Gastroesophageal sphincter (tissue), 3 donors: Measurements from ENCODE around the gene TTLL5.

Experiments used
- EP300 ChIP-seq: sonication (generic); formaldehyde crosslinking; IDR thresholded peaks from one replicate; pipeline ENCODE4 v1.6.1; 2017; ENCODE audit warnings: antibody characterized with exemption, mild to moderate bottlenecking
- POLR2A ChIP-seq, 2 donors: fragments of 450-650 bp; IDR thresholded peaks; one replicate each; pipeline ENCODE4 v1.6.1; 2017; ENCODE audit warnings: antibody characterized with exemption in 2 of 2, mild to moderate bottlenecking in 2 of 2, moderate library complexity in 1 of 2
- POLR2AphosphoS5 ChIP-seq: sonication (generic); formaldehyde crosslinking; IDR thresholded peaks from one replicate; pipeline ENCODE4 v1.6.1; 2017; ENCODE audit warnings: antibody characterized with exemption
- TF ChIP-seq, protein P1 (sequence below), 4 experiments: fragments of 200-600 bp in 2 of 4; fragments of 450-650 bp in 2 of 4; sonication (generic) in 1 of 4; IDR thresholded peaks; one replicate each; pipeline ENCODE4 v1.5.1; 2017 to 2019; ENCODE audit warnings: antibody characterized with exemption in 4 of 4, mild to moderate bottlenecking in 2 of 4, moderate library complexity in 2 of 4

DNA sequence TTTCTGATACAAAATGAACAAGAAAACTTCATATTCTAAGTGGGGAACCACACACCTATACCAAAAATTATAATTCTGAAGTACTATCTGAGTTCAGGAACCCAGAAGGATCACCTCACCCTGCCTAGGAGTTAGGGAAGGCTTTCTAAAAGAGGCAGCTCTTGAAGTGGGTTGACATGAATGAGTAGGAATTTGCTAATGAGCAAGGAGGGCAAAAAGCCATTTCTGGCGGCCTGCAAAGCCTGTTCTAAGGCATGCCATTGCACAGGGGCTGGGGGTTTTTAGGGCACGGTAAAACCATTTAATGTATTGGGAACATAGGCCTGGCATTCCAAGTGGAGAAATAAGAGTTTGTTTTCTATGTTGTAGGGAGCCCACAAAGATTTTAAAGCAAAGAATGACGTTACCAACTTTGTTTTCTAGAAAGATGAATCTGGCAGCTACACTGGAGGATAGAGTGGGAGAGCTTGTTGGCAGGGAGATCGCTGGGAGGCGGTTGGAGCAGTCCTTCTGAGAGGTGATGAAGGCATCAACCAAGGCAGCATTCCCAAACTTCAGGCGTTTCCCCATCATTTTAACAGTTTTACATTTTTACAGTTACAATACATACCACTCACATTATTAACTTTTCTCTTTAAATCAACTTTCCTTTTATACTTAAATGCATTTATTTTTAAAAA lies 338.6 kb downstream of the TTLL5 start:
- no peak for TF ChIP-seq EP300
- TF ChIP-seq, protein P1, sequence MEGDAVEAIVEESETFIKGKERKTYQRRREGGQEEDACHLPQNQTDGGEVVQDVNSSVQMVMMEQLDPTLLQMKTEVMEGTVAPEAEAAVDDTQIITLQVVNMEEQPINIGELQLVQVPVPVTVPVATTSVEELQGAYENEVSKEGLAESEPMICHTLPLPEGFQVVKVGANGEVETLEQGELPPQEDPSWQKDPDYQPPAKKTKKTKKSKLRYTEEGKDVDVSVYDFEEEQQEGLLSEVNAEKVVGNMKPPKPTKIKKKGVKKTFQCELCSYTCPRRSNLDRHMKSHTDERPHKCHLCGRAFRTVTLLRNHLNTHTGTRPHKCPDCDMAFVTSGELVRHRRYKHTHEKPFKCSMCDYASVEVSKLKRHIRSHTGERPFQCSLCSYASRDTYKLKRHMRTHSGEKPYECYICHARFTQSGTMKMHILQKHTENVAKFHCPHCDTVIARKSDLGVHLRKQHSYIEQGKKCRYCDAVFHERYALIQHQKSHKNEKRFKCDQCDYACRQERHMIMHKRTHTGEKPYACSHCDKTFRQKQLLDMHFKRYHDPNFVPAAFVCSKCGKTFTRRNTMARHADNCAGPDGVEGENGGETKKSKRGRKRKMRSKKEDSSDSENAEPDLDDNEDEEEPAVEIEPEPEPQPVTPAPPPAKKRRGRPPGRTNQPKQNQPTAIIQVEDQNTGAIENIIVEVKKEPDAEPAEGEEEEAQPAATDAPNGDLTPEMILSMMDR (IDR thresholded peaks at IDR 0.05), result no peak
- TF ChIP-seq POLR2A (IDR thresholded peaks at IDR 0.05), result no peak
- TF ChIP-seq POLR2AphosphoS5, result no peak
